SK-N-SH treated with all-trans-retinoic acid at 6 μM for 48 hours (cell line): ENCODE results near the gene DGAT2.

Experiments
- ARNTL ChIP-seq: fragments of 450-650 bp; formaldehyde crosslinking; IDR thresholded peaks from 2 replicates; pipeline ENCODE4 v1.5.0; 2020; ENCODE audit warnings: low read depth, mild to moderate bottlenecking, moderate library complexity, borderline replicate concordance
- CSRNP3 ChIP-seq: fragments of 250-450 bp; sonication (Bioruptor Pico); IDR thresholded peaks from 2 replicates; pipeline ENCODE4 v1.5.1; 2021; ENCODE audit warnings: mild to moderate bottlenecking, moderate library complexity
- ESRRG ChIP-seq: fragments of 250-450 bp; sonication (Bioruptor Pico); IDR thresholded peaks from 2 replicates; pipeline ENCODE4 v1.6.1; 2021; ENCODE audit warnings: mild to moderate bottlenecking
- ISL1 ChIP-seq: fragments of 250-450 bp; sonication (Bioruptor Pico); IDR thresholded peaks from 2 replicates; pipeline ENCODE4 v2.1.2; 2022; ENCODE audit warnings: mild to moderate bottlenecking, moderate library complexity
- PATZ1 ChIP-seq: fragments of 250-450 bp; sonication (Bioruptor Pico); IDR thresholded peaks from 2 replicates; pipeline ENCODE4 v1.8.0; 2020; ENCODE audit warnings: mild to moderate bottlenecking, moderate library complexity, borderline replicate concordance
- RARB ChIP-seq: fragments of 250-450 bp; sonication (Bioruptor Pico); IDR thresholded peaks from 2 replicates; pipeline ENCODE4 v1.8.0; 2021; ENCODE audit warnings: mild to moderate bottlenecking, moderate library complexity
- TCF4 ChIP-seq: fragments of 250-450 bp; sonication (Bioruptor Pico); IDR thresholded peaks from 2 replicates; pipeline ENCODE4 v1.8.0; 2021; ENCODE audit warnings: mild to moderate bottlenecking, moderate library complexity, borderline replicate concordance
- TSHZ2 ChIP-seq: fragments of 250-450 bp; sonication (Bioruptor Pico); IDR thresholded peaks from 2 replicates; pipeline ENCODE4 v1.5.0; 2020; ENCODE audit warnings: mild to moderate bottlenecking, moderate library complexity
- ZC3H10 ChIP-seq: fragments of 250-450 bp; sonication (Bioruptor Pico); IDR thresholded peaks from 2 replicates; pipeline ENCODE4 v1.5.1; 2021; ENCODE audit warnings: mild to moderate bottlenecking, moderate library complexity
- ZFP3 ChIP-seq: fragments of 250-450 bp; sonication (Bioruptor Pico); IDR thresholded peaks from 2 replicates; pipeline ENCODE4 v1.5.0; 2020; ENCODE audit warnings: mild to moderate bottlenecking, moderate library complexity
- ZNF8 ChIP-seq: fragments of 450-650 bp; formaldehyde crosslinking; IDR thresholded peaks from 2 replicates; pipeline ENCODE4 v1.5.0; 2020; ENCODE audit warnings: mild to moderate bottlenecking, moderate library complexity

DNA sequence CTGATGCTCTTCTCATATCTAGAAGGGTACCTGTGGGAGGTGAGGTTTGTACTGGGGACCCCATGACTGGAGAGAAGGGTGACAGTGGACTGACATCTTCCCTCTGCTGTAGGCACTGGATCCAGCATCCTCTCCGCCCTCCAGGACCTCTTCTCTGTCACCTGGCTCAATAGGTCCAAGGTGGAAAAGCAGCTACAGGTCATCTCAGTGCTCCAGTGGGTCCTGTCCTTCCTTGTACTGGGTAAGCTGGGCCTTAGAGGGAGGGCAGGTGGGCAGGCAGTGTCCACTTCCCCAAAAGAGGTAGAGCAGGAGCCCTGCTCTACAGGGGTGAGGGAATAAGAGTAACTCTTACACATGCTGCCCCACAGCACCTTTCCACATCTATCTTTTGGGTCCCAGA is 15.9 kb downstream of the DGAT2 start:
- TF ChIP-seq ISL1 (CRISPR knock-in tag) (no peak), RARB (CRISPR knock-in tag) (no peak), ARNTL (CRISPR knock-in tag) (no peak), ESRRG (CRISPR knock-in tag) (no peak), TSHZ2 (no peak), PATZ1 (no peak), ZFP3 (CRISPR knock-in tag) (no peak), ZC3H10 (CRISPR knock-in tag) (no peak), TCF4 (no peak), ZNF8 (CRISPR knock-in tag) (no peak), CSRNP3 (no peak)
